Left cardiac atrium (tissue), 4 donors: Measurements from ENCODE around the gene ANO2. TPM values are rescaled to one million over a fixed set of nuclear protein-coding genes. Genes with fewer than 3 reads are reported as not detected.

Experiments used
- ATAC-seq, 2 donors: fragments of 200-7000 bp; cut with Tn5 transposase; one replicate each; pipeline ENCODE4 v1.9.1; 2020; ENCODE audit warnings: mild to moderate bottlenecking in 2 of 2, moderate library complexity in 2 of 2
- DNase-seq: peaks from one replicate; pipeline ENCODE4 v3.0.0-alpha.2; 2020
- intact Hi-C, 2 donors: fragments of 100-400 bp; cut with DNase I; formaldehyde crosslinking; loops; one replicate each; pipeline versions ENCODE4 v1.14.1 to v1.15.1; 2022 to 2023
- total RNA-seq, 2 donors: library from RNA; stranded (reverse); fragmentation: NEBNext Ultra II Directional; extraction: Animal tissue kit (Norgen Biotek cat#: 25700); gene quantifications; one replicate each; pipeline ENCODE4 v1.2.1, GENCODE V29; 2021
- donor health status: DM: no; HTN: yes; CAD: no.
- donor health status: DM: no; HTN: yes; CAD: no; lungs with severe emphysema.
- donor health status: DM: yes; HTN: yes; CAD: no.
- donor health status: Dilated cardiomyopathy.

Gene ANO2
- total RNA-seq, 2 donors from 2014 or later: 11.5 to 23.4 TPM

- intact Hi-C loops: no loop called here
- no peak for DNase-seq
- no peak for ATAC-seq
These were observed 21.5 kb upstream of the ANO2 start for GRCh38 chr12:5966486-5967095.

DNA sequence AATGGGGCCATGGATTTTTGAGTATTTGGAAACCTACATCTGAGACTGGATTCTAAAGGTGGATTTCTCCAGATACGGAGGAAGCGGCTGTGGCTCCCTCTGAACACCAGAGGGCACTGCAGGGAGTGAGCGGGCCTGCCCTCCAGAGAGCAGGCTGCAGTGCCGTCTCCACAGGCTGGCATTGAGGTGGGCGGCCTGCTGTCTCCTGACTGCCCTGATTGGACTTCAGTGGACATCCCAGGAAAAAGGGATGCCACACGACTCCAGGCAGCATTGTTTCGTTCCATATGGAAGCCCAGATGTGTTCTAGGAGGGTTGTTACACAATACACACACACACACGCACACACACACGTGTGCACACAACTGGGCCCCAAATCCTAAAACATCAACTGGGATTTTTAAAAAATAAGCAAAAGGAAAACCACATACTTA is 20.9 kb upstream of the ANO2 start:
- peak; percentile 87 to 88 for ATAC-seq
- DNase-seq: peak; percentile 60
- intact Hi-C loops: no loop called here

GRCh38 chr12:5964913-5965900 is 20.1 kb upstream of the ANO2 start:
- intact Hi-C loops: no loop called here
- ATAC-seq (no peak), DNase-seq (no peak)

GRCh38 chr12:5963515-5963914 is 18.5 kb upstream of the ANO2 start:
- intact Hi-C loops: no loop called here
- ATAC-seq: no peak
- no peak for DNase-seq

DNA sequence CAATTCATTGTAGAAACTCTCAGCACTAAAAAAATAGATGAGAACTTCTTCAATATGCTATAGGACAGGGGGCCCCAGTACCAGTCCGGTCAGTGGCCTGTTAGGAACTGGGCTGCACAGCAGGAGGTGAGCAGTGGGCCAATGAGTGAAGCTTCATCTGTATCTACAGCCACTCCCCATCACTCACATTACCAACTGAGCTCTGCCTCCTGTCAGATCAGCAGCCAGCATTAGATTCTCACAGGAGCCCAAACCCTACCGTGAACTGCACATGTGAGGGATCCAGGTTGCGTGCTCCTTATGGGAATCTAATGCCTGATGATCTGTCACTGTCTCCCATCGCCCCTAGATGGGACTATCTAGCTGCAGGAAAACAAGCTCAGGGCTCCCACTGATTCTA is 15.7 kb upstream of the ANO2 start:
- ATAC-seq: no peak
- no peak for DNase-seq
- intact Hi-C loops: no loop called here

DNA sequence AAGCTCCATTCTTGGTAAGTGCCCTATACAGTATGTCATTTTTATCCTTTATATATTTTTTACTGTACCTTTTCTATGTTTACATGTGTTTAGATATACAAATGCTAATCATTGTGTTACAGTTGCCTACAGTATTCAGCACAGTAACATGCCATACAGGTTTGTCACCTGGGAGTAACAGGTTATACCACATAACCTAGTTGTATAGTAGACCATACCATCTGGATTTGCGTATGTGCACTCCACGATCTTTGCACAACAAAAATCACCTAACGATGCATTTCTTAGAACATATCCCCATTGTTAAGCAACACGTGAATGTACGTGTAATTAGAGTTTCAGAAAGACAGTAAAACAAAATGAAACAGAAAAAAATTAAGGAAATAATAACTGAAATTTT is 11.9 kb upstream of the ANO2 start:
- intact Hi-C loops: no loop called here
- ATAC-seq: no peak
- DNase-seq: no peak

DNA sequence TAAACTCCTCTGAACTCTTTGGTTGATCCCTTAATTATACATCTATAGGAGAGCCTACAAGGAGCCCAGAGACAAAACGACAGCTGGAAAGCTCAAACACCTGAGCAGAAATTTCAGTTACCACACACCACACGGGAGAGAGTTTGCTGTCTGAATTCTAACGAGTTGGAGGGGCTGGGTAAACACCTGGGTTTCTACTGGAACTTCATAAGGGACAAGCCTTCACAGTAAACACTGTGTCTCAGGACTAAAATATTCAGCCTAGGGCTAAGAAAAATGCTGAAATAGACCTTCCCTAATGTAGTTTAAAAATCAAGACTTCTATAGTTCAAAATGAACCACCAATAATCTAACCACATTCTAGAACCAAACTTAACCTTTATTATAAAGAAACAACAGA is 9.6 kb upstream of the ANO2 start:
- DNase-seq (no peak), ATAC-seq (no peak)
- intact Hi-C loops: no loop called here

DNA sequence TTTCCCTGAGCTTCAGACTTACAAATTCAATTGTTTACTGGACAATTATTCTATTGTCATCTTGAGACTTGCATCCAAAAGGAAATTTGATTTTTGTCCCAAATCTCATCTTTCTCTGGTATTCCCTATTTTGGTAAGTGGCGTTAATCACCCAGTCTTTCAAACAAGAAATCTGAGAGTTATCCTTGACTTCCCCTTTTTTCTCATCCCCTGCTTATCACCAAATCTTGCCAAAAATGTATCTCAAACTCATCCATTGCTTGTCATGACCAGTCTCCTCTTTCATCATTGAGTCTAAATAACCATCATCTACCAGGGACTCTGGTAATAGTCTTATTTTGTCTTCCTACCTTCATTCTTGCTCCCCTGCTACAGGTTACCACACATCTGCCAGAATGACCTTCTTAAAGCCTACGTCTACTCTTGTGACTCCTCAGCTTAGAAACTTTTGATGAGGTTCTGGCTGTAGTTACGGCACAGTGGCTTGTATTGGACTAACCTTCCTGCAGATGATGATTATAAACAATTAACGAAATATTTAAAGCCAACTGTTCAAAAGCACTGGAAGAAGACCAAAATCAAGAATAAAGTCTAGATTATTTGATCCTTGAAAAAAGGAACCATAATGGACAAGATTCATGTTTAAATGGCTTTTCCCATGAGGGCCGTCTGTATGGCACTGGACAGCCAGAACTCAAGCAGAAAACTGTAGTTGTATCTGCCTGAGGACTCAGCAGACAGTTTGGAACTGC is 9.0 kb upstream of the ANO2 start:
- DNase-seq (no peak), ATAC-seq (no peak)
- intact Hi-C loops: no loop called here

GRCh38 chr12:5952031-5952430 is 7.0 kb upstream of the ANO2 start:
- ATAC-seq (peak in 1 of 2 donors; percentile 47), DNase-seq (no peak)
- intact Hi-C loops: no loop called here

GRCh38 chr12:5948696-5949095 is 3.6 kb upstream of the ANO2 start:
- DNase-seq: no peak
- intact Hi-C loops: no loop called here
- ATAC-seq: no peak

- intact Hi-C loops: no loop called here
- ATAC-seq (no peak), DNase-seq (no peak)
These were observed 1.9 kb upstream of the ANO2 start for GRCh38 chr12:5947006-5947405.

- intact Hi-C loops: no loop called here
- ATAC-seq (no peak), DNase-seq (no peak)
These were observed 1.3 kb upstream of the ANO2 start for GRCh38 chr12:5946388-5946787.

- ATAC-seq: no peak
- DNase-seq: no peak
- intact Hi-C loops: no loop called here
These were observed 380 bp downstream of the ANO2 start for GRCh38 chr12:5944688-5945070.

DNA sequence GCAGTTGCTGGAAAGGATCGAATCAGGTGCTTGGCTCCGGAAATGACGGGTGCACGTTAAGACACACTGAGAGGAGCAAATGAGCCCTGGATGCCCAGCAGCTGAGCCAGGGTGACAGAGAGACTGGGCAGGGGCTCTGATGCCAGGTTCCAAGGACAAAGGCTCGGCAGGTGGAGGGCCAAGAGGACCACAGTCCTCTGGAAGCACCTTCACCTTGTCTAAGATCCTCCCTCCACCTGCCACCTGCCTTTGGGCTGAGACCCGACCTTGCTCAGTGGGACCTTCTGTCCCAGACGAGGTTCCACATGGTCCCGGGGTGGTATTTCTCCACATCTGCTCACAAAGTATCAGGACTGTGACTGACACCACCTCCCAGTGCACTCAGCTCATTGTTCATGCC is 1.0 kb downstream of the ANO2 start:
- DNase-seq (no peak), ATAC-seq (no peak)
- intact Hi-C loops: no loop called here

DNA sequence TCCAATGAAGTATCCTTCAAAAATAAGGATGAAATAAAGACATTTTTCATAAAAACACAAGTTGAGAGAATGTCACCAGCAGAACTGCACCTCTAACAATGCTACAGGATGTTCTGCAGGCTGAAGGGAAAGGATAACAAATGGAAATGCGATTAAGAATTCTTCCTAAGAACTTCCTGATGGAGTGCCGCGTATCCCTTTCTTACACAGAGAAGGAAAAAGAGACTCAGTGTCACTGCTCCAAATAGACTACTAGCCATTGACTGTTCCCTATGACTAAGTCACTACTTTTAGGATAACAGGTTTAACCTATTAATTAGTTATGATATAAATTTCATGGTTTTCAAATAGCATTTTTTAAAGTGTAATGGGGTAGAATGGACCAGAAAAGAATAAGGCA is 3.2 kb downstream of the ANO2 start:
- intact Hi-C loops: no loop called here
- DNase-seq (no peak), ATAC-seq (no peak)

DNA sequence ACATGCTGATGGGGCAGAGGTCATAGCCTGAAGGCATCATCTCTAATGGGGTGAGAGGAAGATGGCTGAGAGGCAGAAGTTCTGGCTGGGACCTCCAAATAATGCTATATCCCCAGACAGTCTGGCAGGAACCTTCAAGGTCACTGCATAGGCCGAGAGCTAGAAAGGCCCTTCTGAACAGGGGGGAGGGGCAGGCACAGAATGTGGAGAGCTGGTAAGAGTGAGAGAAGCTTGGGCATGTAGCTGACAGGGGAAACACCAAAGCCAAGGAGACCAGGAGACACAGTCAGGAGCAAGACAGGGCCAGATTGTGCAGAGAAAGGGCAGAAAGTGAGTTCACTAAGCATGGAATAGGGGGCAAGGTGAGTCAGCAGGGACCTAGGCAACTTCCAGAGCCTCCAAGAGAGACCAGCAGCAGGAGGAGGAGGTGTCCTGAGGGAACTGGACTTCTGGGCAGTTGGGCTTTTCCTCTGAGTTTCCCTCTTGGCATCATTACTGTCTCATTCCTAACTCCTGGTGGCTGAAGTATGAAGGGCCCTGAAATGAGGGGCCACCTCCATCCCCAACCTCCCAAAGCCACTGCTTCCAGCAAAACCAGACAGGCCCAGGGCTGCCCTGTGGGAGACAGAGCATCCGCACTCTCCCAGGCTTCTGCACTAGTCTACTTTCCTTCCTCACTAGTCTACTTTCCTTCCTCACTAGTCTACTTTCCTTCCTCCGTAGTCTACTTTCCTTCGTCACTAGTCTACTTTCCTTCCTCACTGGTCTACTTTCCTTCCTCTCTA is 17.1 kb downstream of the ANO2 start:
- intact Hi-C loops: no loop called here
- ATAC-seq (no peak), DNase-seq (no peak)

DNA sequence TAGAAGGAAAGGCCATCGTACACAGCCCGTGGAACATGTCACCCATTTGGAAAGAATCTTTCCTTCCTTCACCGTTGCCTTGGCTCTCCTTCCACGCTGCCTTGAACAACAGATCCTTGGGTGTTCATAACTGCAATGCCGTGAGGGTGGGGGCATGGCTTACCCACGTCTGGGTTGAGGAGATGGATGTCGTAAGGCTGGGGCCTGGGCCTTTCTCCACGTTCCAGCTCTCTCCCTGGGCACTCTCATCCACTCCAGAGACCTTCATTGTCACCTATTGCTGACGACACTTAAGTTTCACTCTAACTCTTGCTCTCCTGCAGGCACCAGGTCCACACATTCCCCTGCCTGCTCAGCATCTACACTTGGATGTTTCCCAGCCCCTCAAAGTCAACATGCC is 19.4 kb downstream of the ANO2 start:
- no peak for ATAC-seq
- intact Hi-C loops: no loop called here
- no peak for DNase-seq

- intact Hi-C loops: no loop called here
- DNase-seq: no peak
- ATAC-seq: no peak
These were observed 20.7 kb downstream of the ANO2 start for GRCh38 chr12:5924342-5924741.

- intact Hi-C loops: no loop called here
- DNase-seq (no peak), ATAC-seq (no peak)
These were observed 21.3 kb downstream of the ANO2 start for GRCh38 chr12:5923751-5924150.
